ENCODE results near the gene PDE4A.

- TF ChIP-seq CTCF (IDR thresholded peaks at IDR 0.05) (no peak), POLR2A (IDR thresholded peaks at IDR 0.05) (no peak)
Measured at GRCh38 chr19:10395003-10395402, 25.3 kb upstream of the PDE4A start.

All from suprapubic skin (tissue), 3 donors.